Activated CD4-positive, alpha-beta memory T cell treated with anti-CD3 and anti-CD28 coated beads for 36 hours (primary cell): ENCODE results near the gene IL20. TPM values are rescaled to one million over a fixed set of nuclear protein-coding genes. Genes with fewer than 3 reads are reported as not detected.
"Not testable (repeated sequence)": the region's sequence is repeated elsewhere in the genome, so short reads cannot be mapped to it uniquely, and the experiment has no call there.

Experiments
- CTCF ChIA-PET: fragments of 350-600 bp; sonication (Branson Sonifier 250); formaldehyde crosslinking; loops from one replicate; lab custom pipeline; 2021; ENCODE audit warnings: antibody characterized with exemption, inconsistent platforms; lab: Charles Lee
- POLR2A ChIA-PET: fragments of 350-600 bp; sonication (Branson Sonifier 250); formaldehyde crosslinking; loops from one replicate; lab custom pipeline; 2021; ENCODE audit warnings: antibody characterized with exemption; lab: Charles Lee
- DNase-seq: peaks from one replicate; pipeline ENCODE4 v3.0.0-alpha.2; 2020
- H3K27ac Mint-ChIP-seq: one replicate; pipeline ENCODE4 v1.8.0; 2021; ENCODE audit warnings: mixed read lengths
- H3K27me3 Mint-ChIP-seq: one replicate; pipeline ENCODE4 v1.8.0; 2021; ENCODE audit warnings: mixed read lengths
- H3K36me3 Mint-ChIP-seq: one replicate; pipeline ENCODE4 v1.8.0; 2021; ENCODE audit warnings: mixed read lengths
- H3K4me1 Mint-ChIP-seq: one replicate; pipeline ENCODE4 v1.8.0; 2021; ENCODE audit warnings: low read depth, mixed read lengths
- H3K4me3 Mint-ChIP-seq: one replicate; pipeline ENCODE4 v1.8.0; 2021; ENCODE audit warnings: mild to moderate bottlenecking, mixed read lengths
- H3K9me3 Mint-ChIP-seq: one replicate; pipeline ENCODE4 v1.8.0; 2021; ENCODE audit warnings: mixed read lengths
- intact Hi-C: fragments of 100-400 bp; cut with micrococcal nuclease; formaldehyde crosslinking; loops from one replicate; pipeline ENCODE4 v1.15.1; 2023
- total RNA-seq, 2 experiments: library from RNA; stranded (reverse); gene quantifications; one replicate each; pipeline ENCODE4 v1.2.3, GENCODE V29; 2021

The IL20 gene
- total RNA-seq, 2 experiments from 2014 or later: not detected

GRCh38 chr1:206843626-206844025 is 21.8 kb upstream of the IL20 start:
- Mint-ChIP-seq H3K4me1 (peaks cover 3% of the 10 kb centered on the region), H3K36me3 (no peaks in the 10 kb centered on the region), H3K4me3 (no peak overlapping the region), H3K27me3 (peaks cover 3% of the 10 kb centered on the region), H3K27ac (no peak overlapping the region), H3K9me3 (no peaks in the 10 kb centered on the region)
- CTCF ChIA-PET: interaction anchor here (0.9 to 1.5 kb wide), 2 partner anchors 69 to 138 kb away, joined by 3 read pairs; no protein-coding TSS in a partner anchor
- no peak for DNase-seq
- intact Hi-C loops: no loop called here
- POLR2A ChIA-PET: no interaction called here

DNA sequence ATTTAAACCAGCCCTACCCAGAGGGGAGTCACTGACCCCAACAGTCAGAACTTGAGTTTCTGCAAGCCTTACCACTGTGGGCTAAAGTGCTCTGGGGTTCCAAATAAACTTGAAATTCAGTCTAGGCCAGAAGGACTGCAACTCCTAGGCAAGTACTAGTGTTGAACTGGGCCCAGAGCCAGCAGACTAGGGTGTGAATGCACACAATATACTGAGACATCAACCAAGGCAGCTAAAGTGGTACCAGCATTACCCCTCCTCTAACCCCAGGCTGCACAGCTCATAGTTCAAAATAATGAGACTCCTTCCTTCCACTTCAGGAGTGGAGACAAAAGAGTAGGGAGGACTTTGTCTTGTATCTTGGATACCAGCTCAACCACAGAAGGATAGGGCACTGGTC is 18.9 kb upstream of the IL20 start:
- H3K27me3 Mint-ChIP-seq: peaks cover 18% of the 10 kb centered on the region
- intact Hi-C loops: no loop called here
- H3K36me3 Mint-ChIP-seq: no peaks in the 10 kb centered on the region
- ChIA-PET POLR2A (no interaction called here), CTCF (interaction anchor here (1.8 kb wide), 1 partner anchor 66 kb away, joined by 5 read pairs; no protein-coding TSS in a partner anchor)
- no peak overlapping the region for H3K27ac Mint-ChIP-seq
- no peak overlapping the region for H3K4me3 Mint-ChIP-seq
- H3K9me3 Mint-ChIP-seq: no peaks in the 10 kb centered on the region
- no peaks in the 10 kb centered on the region for H3K4me1 Mint-ChIP-seq
- DNase-seq: no peak

- no peak overlapping the region for H3K27ac Mint-ChIP-seq
- no peaks in the 10 kb centered on the region for H3K36me3 Mint-ChIP-seq
- intact Hi-C loops: no loop called here
- no peak for DNase-seq
- no peaks in the 10 kb centered on the region for H3K4me1 Mint-ChIP-seq
- POLR2A ChIA-PET: no interaction called here
- no peaks in the 10 kb centered on the region for H3K9me3 Mint-ChIP-seq
- CTCF ChIA-PET: interaction anchor here (0.9 kb wide), 1 partner anchor 112 kb away, joined by 3 read pairs; no protein-coding TSS in a partner anchor
- H3K27me3 Mint-ChIP-seq: peaks cover 20% of the 10 kb centered on the region
- H3K4me3 Mint-ChIP-seq: no peak overlapping the region
Observed at GRCh38 chr1:206847337-206847834, 18.0 kb upstream of the IL20 start.

DNA sequence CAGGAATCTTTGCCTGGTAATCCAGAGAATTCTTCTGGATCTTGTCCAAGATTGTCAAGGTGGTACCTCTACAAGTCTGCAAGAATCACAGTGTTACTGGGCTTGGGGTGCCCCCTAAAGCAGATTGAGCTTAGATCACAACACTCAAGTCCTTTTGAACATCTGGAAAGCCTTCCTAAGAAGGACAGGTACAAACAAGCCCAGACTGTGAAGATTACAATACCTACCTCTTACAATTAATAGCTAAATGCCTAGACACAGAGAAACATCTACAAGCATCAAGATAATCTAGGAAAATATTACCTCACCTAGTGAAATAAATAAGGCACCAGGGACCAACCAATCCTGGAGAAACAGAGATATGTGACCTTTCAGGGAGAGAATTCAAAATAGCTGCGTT is 17.5 kb upstream of the IL20 start:
- H3K27me3 Mint-ChIP-seq: peaks cover 20% of the 10 kb centered on the region
- H3K27ac Mint-ChIP-seq: no peak overlapping the region
- CTCF ChIA-PET: interaction anchor here (0.9 to 1.5 kb wide), 2 partner anchors 17 to 113 kb away, joined by 3 read pairs; partner anchors contain the start of gene IL20
- POLR2A ChIA-PET: no interaction called here
- H3K4me3 Mint-ChIP-seq: no peak overlapping the region
- intact Hi-C loops: no loop called here
- DNase-seq: no peak
- no peaks in the 10 kb centered on the region for H3K4me1 Mint-ChIP-seq
- no peaks in the 10 kb centered on the region for H3K36me3 Mint-ChIP-seq
- H3K9me3 Mint-ChIP-seq: peaks cover 5% of the 10 kb centered on the region

GRCh38 chr1:206850401-206850800 is 15.0 kb upstream of the IL20 start:
- ChIA-PET CTCF (interaction anchor here (1.3 kb wide), 2 partner anchors 14 to 85 kb away, joined by 3 to 7 read pairs; partner anchors contain the start of gene IL20), POLR2A (no interaction called here)
- H3K4me3 Mint-ChIP-seq: no peak overlapping the region
- no peak overlapping the region for H3K27ac Mint-ChIP-seq
- H3K36me3 Mint-ChIP-seq: no peaks in the 10 kb centered on the region
- DNase-seq: no peak
- no peaks in the 10 kb centered on the region for H3K4me1 Mint-ChIP-seq
- peaks cover 11% of the 10 kb centered on the region for H3K9me3 Mint-ChIP-seq
- H3K27me3 Mint-ChIP-seq: peaks cover 20% of the 10 kb centered on the region
- intact Hi-C loops: no loop called here

- H3K36me3 Mint-ChIP-seq: no peaks in the 10 kb centered on the region
- no peak for DNase-seq
- CTCF ChIA-PET: interaction anchor here (1.3 kb wide), 2 partner anchors 13 to 84 kb away, joined by 3 to 7 read pairs; partner anchors contain the start of gene IL20
Observed at GRCh38 chr1:206851341-206852010, 13.9 kb upstream of the IL20 start.

DNA sequence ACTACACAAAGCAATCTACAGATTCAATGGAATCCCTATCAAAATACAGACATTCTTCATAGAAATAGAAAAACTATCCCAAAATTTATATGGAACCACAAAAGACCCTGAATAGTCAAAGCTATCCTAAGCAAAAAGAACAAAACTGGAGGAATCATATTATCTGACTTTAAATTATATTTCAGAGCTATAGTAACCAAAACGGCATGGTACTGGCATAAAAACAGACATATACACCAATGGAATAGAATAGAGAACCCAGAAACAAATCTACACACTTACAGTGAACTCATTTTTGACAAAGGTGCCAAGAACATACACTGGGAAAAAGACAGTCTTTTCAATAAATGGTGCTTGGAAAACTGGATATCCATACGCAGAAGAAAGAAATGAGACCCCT is 12.8 kb upstream of the IL20 start:
- CTCF ChIA-PET, H3K4me3 Mint-ChIP-seq, DNase-seq, H3K27ac Mint-ChIP-seq, POLR2A ChIA-PET, intact Hi-C loops, H3K36me3 Mint-ChIP-seq: not testable (repeated sequence)
- peaks cover 12% of the 10 kb centered on the region for H3K4me1 Mint-ChIP-seq
- peaks cover 20% of the 10 kb centered on the region for H3K27me3 Mint-ChIP-seq
- peaks cover 11% of the 10 kb centered on the region for H3K9me3 Mint-ChIP-seq

More at GRCh38 chr1:206851341-206852010, 13.9 kb upstream of the IL20 start:
- no peak overlapping the region for H3K27ac Mint-ChIP-seq
- POLR2A ChIA-PET: no interaction called here
- H3K4me3 Mint-ChIP-seq: no peak overlapping the region
- intact Hi-C loops: no loop called here
- peaks cover 2% of the 10 kb centered on the region for H3K4me1 Mint-ChIP-seq
- peaks cover 11% of the 10 kb centered on the region for H3K9me3 Mint-ChIP-seq
- peaks cover 20% of the 10 kb centered on the region for H3K27me3 Mint-ChIP-seq

- POLR2A ChIA-PET: not testable (repeated sequence)
Observed at GRCh38 chr1:206853696-206854095, 11.7 kb upstream of the IL20 start.

GRCh38 chr1:206854401-206855129 is 10.9 kb upstream of the IL20 start:
- H3K36me3 Mint-ChIP-seq: no peaks in the 10 kb centered on the region
- POLR2A ChIA-PET: no interaction called here
- peaks cover 12% of the 10 kb centered on the region for H3K27me3 Mint-ChIP-seq
- H3K9me3 Mint-ChIP-seq: peaks cover 11% of the 10 kb centered on the region
- CTCF ChIA-PET: interaction anchor here (0.5 to 6.1 kb wide), 6 partner anchors 10 to 120 kb away, joined by 3 to 53 read pairs (median 4); partner anchors contain the start of gene IL20
- no peak overlapping the region for H3K4me3 Mint-ChIP-seq
- DNase-seq: no peak
- peaks cover 21% of the 10 kb centered on the region for H3K4me1 Mint-ChIP-seq
- H3K27ac Mint-ChIP-seq: no peak overlapping the region
- intact Hi-C loops: loop anchor here (5.0 kb wide), 1 partner anchor 648 kb away; no protein-coding TSS in a partner anchor

More at GRCh38 chr1:206853696-206854095, 11.7 kb upstream of the IL20 start:
- H3K4me3 Mint-ChIP-seq, DNase-seq, intact Hi-C loops, H3K36me3 Mint-ChIP-seq, H3K27ac Mint-ChIP-seq: not testable (repeated sequence)
- Mint-ChIP-seq H3K4me1 (peaks cover 14% of the 10 kb centered on the region), H3K9me3 (peaks cover 11% of the 10 kb centered on the region), H3K27me3 (peaks cover 17% of the 10 kb centered on the region)
- CTCF ChIA-PET: interaction anchor here (0.6 to 1.6 kb wide), 3 partner anchors 44 to 119 kb away, joined by 3 to 4 read pairs (median 4); no protein-coding TSS in a partner anchor

DNA sequence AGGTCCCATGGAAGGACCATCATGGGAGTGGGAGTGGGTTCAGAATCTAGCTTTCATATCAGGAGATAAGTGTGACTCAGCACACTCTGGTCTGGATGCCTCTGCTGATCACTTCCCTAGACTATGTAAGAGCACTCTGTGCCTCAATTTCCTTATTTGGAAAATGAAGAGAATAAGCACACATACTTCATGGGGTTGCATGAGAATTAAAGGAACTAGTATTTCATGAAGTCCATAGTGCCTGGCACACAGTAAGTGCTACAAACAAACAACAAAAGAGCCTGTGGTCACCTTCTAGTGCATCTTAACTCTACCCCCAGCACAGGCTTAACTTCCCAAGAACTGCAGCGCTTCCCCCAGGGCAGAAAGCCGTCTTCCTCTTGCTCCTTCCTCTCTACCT is 9.6 kb upstream of the IL20 start:
- Mint-ChIP-seq H3K9me3 (peaks cover 11% of the 10 kb centered on the region), H3K4me3 (no peak overlapping the region), H3K27me3 (peaks cover 5% of the 10 kb centered on the region), H3K36me3 (no peaks in the 10 kb centered on the region), H3K4me1 (peaks cover 22% of the 10 kb centered on the region), H3K27ac (no peak overlapping the region)
- ChIA-PET CTCF (interaction anchor here (1.3 to 6.1 kb wide), 5 partner anchors 9 to 121 kb away, joined by 3 to 53 read pairs (median 9); partner anchors contain the start of gene IL20), POLR2A (no interaction called here)
- intact Hi-C loops: loop anchor here (2.0 to 5.0 kb wide), 2 partner anchors 57 to 646 kb away; no protein-coding TSS in a partner anchor
- no peak for DNase-seq

DNA sequence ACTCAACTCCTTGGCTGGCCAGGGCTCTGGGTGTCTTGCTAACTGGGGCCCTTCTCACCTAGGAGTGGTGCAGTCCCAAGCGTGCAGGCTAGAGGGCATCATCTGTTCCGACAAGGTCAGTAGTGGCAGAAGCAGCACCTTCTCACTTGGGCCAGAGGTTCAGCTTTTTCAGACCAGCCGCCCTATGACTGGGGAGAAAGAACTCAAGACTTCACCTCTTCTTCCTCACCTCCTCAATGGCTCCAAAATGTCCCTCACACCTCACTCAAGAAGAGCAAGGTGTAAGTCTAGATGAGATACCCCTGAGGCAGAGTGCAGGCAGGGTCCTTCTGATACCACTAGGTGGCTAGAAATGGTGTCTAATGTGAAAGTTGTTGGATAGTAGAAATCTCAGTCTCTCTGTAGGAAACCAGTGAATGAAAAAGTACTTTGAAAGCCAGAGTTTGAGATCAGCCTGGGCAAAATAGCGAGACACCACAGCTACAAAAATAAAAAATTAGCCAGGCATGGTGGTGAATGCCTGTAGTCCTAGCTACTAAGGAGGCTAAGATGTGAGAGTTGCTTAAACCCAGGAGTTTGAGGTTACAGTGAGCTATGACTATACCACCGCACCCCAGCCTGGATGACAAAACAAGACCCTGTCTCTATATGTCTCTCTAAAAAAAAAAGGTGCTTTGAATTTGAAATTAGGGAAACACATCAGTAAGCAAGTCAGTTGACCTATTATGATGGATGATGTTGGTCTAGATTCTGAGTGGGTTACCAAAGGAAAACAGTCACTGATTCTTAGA is 8.6 kb upstream of the IL20 start:
- intact Hi-C loops: loop anchor here (2.0 to 5.0 kb wide), 2 partner anchors 56 to 645 kb away; no protein-coding TSS in a partner anchor
- peak; percentile 38 for DNase-seq
- no peaks in the 10 kb centered on the region for H3K27me3 Mint-ChIP-seq
- H3K4me3 Mint-ChIP-seq: no peak overlapping the region
- CTCF ChIA-PET: interaction anchor here (0.6 to 6.1 kb wide), 14 partner anchors 16 to 190 kb away, joined by 3 to 53 read pairs (median 3); partner anchors contain the start of gene FCMR
- H3K4me1 Mint-ChIP-seq: peaks cover 22% of the 10 kb centered on the region
- H3K36me3 Mint-ChIP-seq: no peaks in the 10 kb centered on the region
- peaks cover 11% of the 10 kb centered on the region for H3K9me3 Mint-ChIP-seq
- POLR2A ChIA-PET: no interaction called here
- peak overlapping the region; percentile 1 for H3K27ac Mint-ChIP-seq
